Liver (tissue), 9 donors: ENCODE data around the gene PAXX. TPM values are rescaled to one million over a fixed set of nuclear protein-coding genes. Genes with fewer than 3 reads are reported as not detected.

Experiments
- DNase-seq: peaks from one replicate; pipeline ENCODE4 v3.0.0-alpha.2; 2017; ENCODE audit warnings: low spot score
- H3K27ac ChIP-seq, 2 donors: one replicate each; pipeline ENCODE4 v1.7.0; 2013; ENCODE audit warnings: inconsistent platforms in 2 of 2, low read length in 2 of 2, control low read depth in 1 of 2, low read depth in 1 of 2, mild to moderate bottlenecking in 1 of 2
- H3K27me3 ChIP-seq, 4 donors: one replicate each; pipeline versions ENCODE4 v1.6.1 to v1.7.0; 2013; ENCODE audit warnings: low read length in 3 of 4, inconsistent platforms in 1 of 4, mild to moderate bottlenecking in 1 of 4, moderate library complexity in 1 of 4; ENCODE audit not compliant: control insufficient read depth in 4 of 4, insufficient read depth in 4 of 4
- H3K36me3 ChIP-seq, 4 donors: one replicate each; pipeline versions ENCODE4 v1.6.1 to v1.7.0; 2013; ENCODE audit warnings: low read length in 3 of 4, mild to moderate bottlenecking in 3 of 4, low read depth in 1 of 4, moderate library complexity in 1 of 4; ENCODE audit not compliant: control insufficient read depth in 4 of 4, insufficient read depth in 3 of 4
- H3K4me1 ChIP-seq, 4 donors: one replicate each; pipeline versions ENCODE4 v1.6.1 to v1.7.0; 2013; ENCODE audit warnings: low read length in 3 of 4, mild to moderate bottlenecking in 3 of 4, moderate library complexity in 1 of 4; ENCODE audit not compliant: control insufficient read depth in 4 of 4, insufficient read depth in 4 of 4
- H3K4me3 ChIP-seq, 3 donors: one replicate each; pipeline versions ENCODE4 v1.6.1 to v1.7.0; 2013; ENCODE audit warnings: low read length in 3 of 3, control low read depth in 1 of 3, low read depth in 1 of 3, mild to moderate bottlenecking in 1 of 3
- H3K9ac ChIP-seq, 2 donors: one replicate each; pipeline ENCODE4 v1.7.0; 2013; ENCODE audit warnings: low read length in 2 of 2, mild to moderate bottlenecking in 2 of 2, moderate library complexity in 2 of 2, control low read depth in 1 of 2, low read depth in 1 of 2
- H3K9me3 ChIP-seq, 4 donors: one replicate each; pipeline versions ENCODE4 v1.6.1 to v1.7.0; 2013; ENCODE audit warnings: low read length in 3 of 4; ENCODE audit not compliant: control insufficient read depth in 4 of 4
- ATF3 ChIP-seq: IDR thresholded peaks from 2 replicates; pipeline ENCODE4 v1.6.1; 2016; ENCODE audit warnings: antibody characterized with exemption
- EGR1 ChIP-seq, 2 donors: IDR thresholded peaks; 2 replicates each; pipeline ENCODE4 v1.6.1; 2016 to 2018; ENCODE audit warnings: antibody characterized with exemption in 2 of 2, low read depth in 2 of 2
- FOXA1 ChIP-seq: IDR thresholded peaks from 2 replicates; pipeline ENCODE4 v1.6.1; 2016; ENCODE audit warnings: antibody characterized with exemption
- FOXA2 ChIP-seq: IDR thresholded peaks from 2 replicates; pipeline ENCODE4 v1.6.1; 2016; ENCODE audit warnings: antibody characterized with exemption
- GABPA ChIP-seq, 2 donors: IDR thresholded peaks in 1 of 2; conservative IDR thresholded peaks in 1 of 2; 2 replicates each; pipeline ENCODE4 v1.6.1; 2016; ENCODE audit warnings: antibody characterized with exemption in 2 of 2, mild to moderate bottlenecking in 1 of 2, moderate library complexity in 1 of 2
- HNF4A ChIP-seq, 2 donors: conservative IDR thresholded peaks; 2 replicates each; pipeline ENCODE4 v1.6.1; 2016; ENCODE audit warnings: antibody characterized with exemption in 2 of 2, mild to moderate bottlenecking in 2 of 2
- HNF4G ChIP-seq: IDR thresholded peaks from 2 replicates; pipeline ENCODE4 v1.6.1; 2016; ENCODE audit warnings: antibody characterized with exemption
- JUND ChIP-seq, 2 donors: IDR thresholded peaks; 2 replicates each; pipeline ENCODE4 v1.6.1; 2016; ENCODE audit warnings: antibody characterized with exemption in 2 of 2
- NR2F2 ChIP-seq: IDR thresholded peaks from 2 replicates; pipeline ENCODE4 v1.6.1; 2016; ENCODE audit warnings: antibody characterized with exemption
- RAD21 ChIP-seq, 2 donors: IDR thresholded peaks; 2 replicates each; pipeline ENCODE4 v1.6.1; 2016; ENCODE audit warnings: antibody characterized with exemption in 2 of 2, mild to moderate bottlenecking in 2 of 2
- RXRA ChIP-seq, 2 donors: IDR thresholded peaks; 2 replicates each; pipeline ENCODE4 v1.6.1; 2017 to 2018; ENCODE audit warnings: antibody characterized with exemption in 2 of 2, mild to moderate bottlenecking in 1 of 2
- SP1 ChIP-seq: IDR thresholded peaks from 2 replicates; pipeline ENCODE4 v1.6.1; 2018; ENCODE audit warnings: antibody characterized with exemption, mild to moderate bottlenecking
- TAF1 ChIP-seq: conservative IDR thresholded peaks from 2 replicates; pipeline ENCODE4 v1.6.1; 2016; ENCODE audit warnings: antibody characterized with exemption, mild to moderate bottlenecking
- YY1 ChIP-seq: IDR thresholded peaks from 2 replicates; pipeline ENCODE4 v1.6.1; 2016; ENCODE audit warnings: antibody characterized with exemption, mild to moderate bottlenecking
- WGBS: extraction: QIAGEN DNeasy Blood & Tissue Kit; methylation state at CpG from one replicate; pipeline ENCODE4 v1.1.7; 2013; 5-methylcytosine and 5-hydroxymethylcytosine counted together
- polyA plus RNA-seq, 2 donors: library from polyadenylated mRNA; stranded (reverse) in 1 of 2; unstranded in 1 of 2; fragments of 200-250 nt in 1 of 2; fragments of >200 nt in 1 of 2; fragmentation: Nextera tagmentation in 1 of 2; extraction: Ambion mirVana in 1 of 2; gene quantifications; one replicate each; pipeline versions ENCODE4 v1.2.1 to v1.2.3, GENCODE V29; 2013 to 2015
- total RNA-seq, 2 donors: library from RNA; depleted of rRNA; stranded (reverse); fragments of >200 nt; gene quantifications; one replicate each; pipeline ENCODE4 v1.2.3, GENCODE V29; 2014
- TF ChIP-seq, protein P1 (sequence below): fragments of 150-350 bp; IDR thresholded peaks from 2 replicates; pipeline ENCODE4 v1.5.1; 2017; ENCODE audit warnings: improper control_type of control experiment, low read depth, low read length; ENCODE audit not compliant: missing input control
- TF ChIP-seq, protein P2 (sequence below): IDR thresholded peaks from 2 replicates; pipeline ENCODE4 v1.6.1; 2016; ENCODE audit warnings: antibody characterized with exemption, mild to moderate bottlenecking
- TF ChIP-seq, protein P3 (sequence below): IDR thresholded peaks from 2 replicates; pipeline ENCODE4 v1.6.1; 2016; ENCODE audit warnings: antibody characterized with exemption
- TF ChIP-seq, protein P4 (sequence below): IDR thresholded peaks from 2 replicates; pipeline ENCODE4 v1.6.1; 2016; ENCODE audit warnings: antibody characterized with exemption
- donor health status: healthy.
- donor health status: healthy.
- donor health status: healthy.
- donor health status: healthy.
- donor health status: healthy.

The PAXX gene
- total and polyA plus RNA-seq, 4 donors, result 7.3 to 34.1 (median 19.2) TPM

- TF ChIP-seq YY1 (no peak), NR2F2 (no peak), GABPA (IDR thresholded peaks at IDR 0.05 in 1 of 2, conservative IDR thresholded peaks at IDR 0.05 in 1 of 2) (no peak), RXRA (IDR thresholded peaks at IDR 0.05) (no peak), JUND (IDR thresholded peaks at IDR 0.05) (no peak)
- TF ChIP-seq, protein P1, sequence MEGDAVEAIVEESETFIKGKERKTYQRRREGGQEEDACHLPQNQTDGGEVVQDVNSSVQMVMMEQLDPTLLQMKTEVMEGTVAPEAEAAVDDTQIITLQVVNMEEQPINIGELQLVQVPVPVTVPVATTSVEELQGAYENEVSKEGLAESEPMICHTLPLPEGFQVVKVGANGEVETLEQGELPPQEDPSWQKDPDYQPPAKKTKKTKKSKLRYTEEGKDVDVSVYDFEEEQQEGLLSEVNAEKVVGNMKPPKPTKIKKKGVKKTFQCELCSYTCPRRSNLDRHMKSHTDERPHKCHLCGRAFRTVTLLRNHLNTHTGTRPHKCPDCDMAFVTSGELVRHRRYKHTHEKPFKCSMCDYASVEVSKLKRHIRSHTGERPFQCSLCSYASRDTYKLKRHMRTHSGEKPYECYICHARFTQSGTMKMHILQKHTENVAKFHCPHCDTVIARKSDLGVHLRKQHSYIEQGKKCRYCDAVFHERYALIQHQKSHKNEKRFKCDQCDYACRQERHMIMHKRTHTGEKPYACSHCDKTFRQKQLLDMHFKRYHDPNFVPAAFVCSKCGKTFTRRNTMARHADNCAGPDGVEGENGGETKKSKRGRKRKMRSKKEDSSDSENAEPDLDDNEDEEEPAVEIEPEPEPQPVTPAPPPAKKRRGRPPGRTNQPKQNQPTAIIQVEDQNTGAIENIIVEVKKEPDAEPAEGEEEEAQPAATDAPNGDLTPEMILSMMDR, result no peak
- H3K4me1 ChIP-seq, result peaks cover 0 to 10% (median 1%) of the 10 kb centered on the region in 4 donors
These were observed 43.7 kb downstream of the PAXX start for GRCh38 chr9:137035937-137036336.

DNA sequence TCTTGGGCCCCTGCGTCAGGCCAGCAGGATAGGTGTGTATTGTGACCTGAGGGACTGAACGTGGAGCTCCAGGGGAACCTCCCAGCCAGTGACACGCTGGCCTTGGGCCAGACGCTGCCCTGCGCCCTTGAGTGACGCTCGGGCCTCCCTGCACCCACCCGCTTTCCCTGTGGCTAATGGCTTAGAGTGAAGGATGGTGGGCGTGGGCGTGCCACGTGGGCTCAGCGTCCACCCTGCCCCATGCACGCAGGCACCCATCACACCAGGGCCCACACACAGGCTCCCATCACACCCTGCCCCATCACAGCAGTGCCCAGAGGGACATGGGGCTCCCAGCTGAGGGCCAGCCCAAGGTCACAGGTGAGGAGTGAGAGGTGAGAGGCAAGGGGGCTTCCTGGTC is 44.8 kb downstream of the PAXX start:
- no peak overlapping the region for H3K4me3 ChIP-seq
- no peaks in the 10 kb centered on the region for H3K9me3 ChIP-seq
- DNase-seq, result no peak
- WGBS, result 84% methylated on average over 13 of the region's 13 CpGs
- no peaks in the 10 kb centered on the region for H3K36me3 ChIP-seq
- no peak overlapping the region for H3K27ac ChIP-seq
- TF ChIP-seq SP1 (no peak), EGR1 (IDR thresholded peaks at IDR 0.05; ENCODE audit: low read depth in 2 of 2) (no peak), FOXA1 (no peak), ATF3 (no peak), YY1 (no peak), NR2F2 (no peak), HNF4G (no peak), HNF4A (conservative IDR thresholded peaks at IDR 0.05) (no peak), FOXA2 (no peak), RAD21 (IDR thresholded peaks at IDR 0.05) (no peak), GABPA (IDR thresholded peaks at IDR 0.05 in 1 of 2, conservative IDR thresholded peaks at IDR 0.05 in 1 of 2) (no peak), TAF1 (no peak), JUND (IDR thresholded peaks at IDR 0.05) (no peak), RXRA (IDR thresholded peaks at IDR 0.05) (no peak)
- TF ChIP-seq, protein P2, sequence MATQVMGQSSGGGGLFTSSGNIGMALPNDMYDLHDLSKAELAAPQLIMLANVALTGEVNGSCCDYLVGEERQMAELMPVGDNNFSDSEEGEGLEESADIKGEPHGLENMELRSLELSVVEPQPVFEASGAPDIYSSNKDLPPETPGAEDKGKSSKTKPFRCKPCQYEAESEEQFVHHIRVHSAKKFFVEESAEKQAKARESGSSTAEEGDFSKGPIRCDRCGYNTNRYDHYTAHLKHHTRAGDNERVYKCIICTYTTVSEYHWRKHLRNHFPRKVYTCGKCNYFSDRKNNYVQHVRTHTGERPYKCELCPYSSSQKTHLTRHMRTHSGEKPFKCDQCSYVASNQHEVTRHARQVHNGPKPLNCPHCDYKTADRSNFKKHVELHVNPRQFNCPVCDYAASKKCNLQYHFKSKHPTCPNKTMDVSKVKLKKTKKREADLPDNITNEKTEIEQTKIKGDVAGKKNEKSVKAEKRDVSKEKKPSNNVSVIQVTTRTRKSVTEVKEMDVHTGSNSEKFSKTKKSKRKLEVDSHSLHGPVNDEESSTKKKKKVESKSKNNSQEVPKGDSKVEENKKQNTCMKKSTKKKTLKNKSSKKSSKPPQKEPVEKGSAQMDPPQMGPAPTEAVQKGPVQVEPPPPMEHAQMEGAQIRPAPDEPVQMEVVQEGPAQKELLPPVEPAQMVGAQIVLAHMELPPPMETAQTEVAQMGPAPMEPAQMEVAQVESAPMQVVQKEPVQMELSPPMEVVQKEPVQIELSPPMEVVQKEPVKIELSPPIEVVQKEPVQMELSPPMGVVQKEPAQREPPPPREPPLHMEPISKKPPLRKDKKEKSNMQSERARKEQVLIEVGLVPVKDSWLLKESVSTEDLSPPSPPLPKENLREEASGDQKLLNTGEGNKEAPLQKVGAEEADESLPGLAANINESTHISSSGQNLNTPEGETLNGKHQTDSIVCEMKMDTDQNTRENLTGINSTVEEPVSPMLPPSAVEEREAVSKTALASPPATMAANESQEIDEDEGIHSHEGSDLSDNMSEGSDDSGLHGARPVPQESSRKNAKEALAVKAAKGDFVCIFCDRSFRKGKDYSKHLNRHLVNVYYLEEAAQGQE, result no peak
- TF ChIP-seq, protein P3, sequence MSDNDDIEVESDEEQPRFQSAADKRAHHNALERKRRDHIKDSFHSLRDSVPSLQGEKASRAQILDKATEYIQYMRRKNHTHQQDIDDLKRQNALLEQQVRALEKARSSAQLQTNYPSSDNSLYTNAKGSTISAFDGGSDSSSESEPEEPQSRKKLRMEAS, result no peak
- TF ChIP-seq, protein P1, result no peak
- TF ChIP-seq, protein P4, sequence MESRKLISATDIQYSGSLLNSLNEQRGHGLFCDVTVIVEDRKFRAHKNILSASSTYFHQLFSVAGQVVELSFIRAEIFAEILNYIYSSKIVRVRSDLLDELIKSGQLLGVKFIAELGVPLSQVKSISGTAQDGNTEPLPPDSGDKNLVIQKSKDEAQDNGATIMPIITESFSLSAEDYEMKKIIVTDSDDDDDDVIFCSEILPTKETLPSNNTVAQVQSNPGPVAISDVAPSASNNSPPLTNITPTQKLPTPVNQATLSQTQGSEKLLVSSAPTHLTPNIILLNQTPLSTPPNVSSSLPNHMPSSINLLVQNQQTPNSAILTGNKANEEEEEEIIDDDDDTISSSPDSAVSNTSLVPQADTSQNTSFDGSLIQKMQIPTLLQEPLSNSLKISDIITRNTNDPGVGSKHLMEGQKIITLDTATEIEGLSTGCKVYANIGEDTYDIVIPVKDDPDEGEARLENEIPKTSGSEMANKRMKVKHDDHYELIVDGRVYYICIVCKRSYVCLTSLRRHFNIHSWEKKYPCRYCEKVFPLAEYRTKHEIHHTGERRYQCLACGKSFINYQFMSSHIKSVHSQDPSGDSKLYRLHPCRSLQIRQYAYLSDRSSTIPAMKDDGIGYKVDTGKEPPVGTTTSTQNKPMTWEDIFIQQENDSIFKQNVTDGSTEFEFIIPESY, result no peak
- no peak overlapping the region for H3K9ac ChIP-seq
- H3K4me1 ChIP-seq, result peaks cover 0 to 10% (median 1%) of the 10 kb centered on the region in 4 donors
- peaks cover 0 to 4% (median under 1%) of the 10 kb centered on the region in 4 donors for H3K27me3 ChIP-seq

More at GRCh38 chr9:137035937-137036336, 43.7 kb downstream of the PAXX start:
- Histone ChIP-seq H3K4me3 (no peak overlapping the region), H3K27ac (no peak overlapping the region), H3K9ac (no peak overlapping the region), H3K27me3 (peaks cover 0 to 3% (median under 1%) of the 10 kb centered on the region in 4 donors), H3K9me3 (no peaks in the 10 kb centered on the region), H3K36me3 (no peaks in the 10 kb centered on the region)
- 77% methylated on average over 8 of the region's 8 CpGs for WGBS
- DNase-seq, result no peak
